ENCODE results near the gene CHN2. TPM values are rescaled to one million over a fixed set of nuclear protein-coding genes. Genes with fewer than 3 reads are reported as not detected.

The CHN2 gene
- total and polyA plus RNA-seq, 2 donors (not counting 1 experiment from before 2014, with no cell fraction given) = 0.86 to 1.4 TPM

DNA sequence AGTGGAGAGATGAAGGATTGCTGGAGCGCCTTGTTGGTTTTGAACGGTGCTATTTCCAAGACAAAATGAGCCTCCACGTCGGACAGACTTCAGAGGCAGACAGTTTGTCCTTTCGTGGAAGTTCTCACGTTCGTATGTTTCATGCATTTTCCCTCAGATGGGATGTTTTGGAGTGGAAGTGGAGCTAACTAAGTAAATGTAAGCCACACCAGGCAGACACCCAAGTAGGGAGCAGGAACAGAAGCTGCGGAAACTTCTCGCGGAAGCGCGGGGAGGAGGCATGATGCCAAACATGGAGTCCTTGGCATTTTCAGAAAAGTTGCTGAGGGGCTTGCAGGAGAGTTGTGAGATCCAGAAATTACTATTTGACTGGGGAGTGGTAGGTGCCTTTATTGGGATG lies 223.5 kb downstream of the CHN2 start:
- Histone ChIP-seq H3K27ac (ENCODE audit: low read length in 2 of 2) (no peak overlapping the region), H3K4me1 (ENCODE audit: control insufficient read depth in 2 of 2, insufficient read depth in 2 of 2, low read length in 2 of 2) (no peaks in the 10 kb centered on the region), H4K20me1 (ENCODE audit: control insufficient read depth, insufficient read depth, low read length, poor library complexity, severe bottlenecking) (no peaks in the 10 kb centered on the region), H3K36me3 (replicated peaks in 1 of 2; ENCODE audit: control extremely low read depth in 1 of 2, control insufficient read depth in 1 of 2, extremely low read depth in 1 of 2, insufficient read depth in 2 of 2, low read length in 1 of 2) (no peaks in the 10 kb centered on the region), H3K9ac (ENCODE audit: low read length) (no peak overlapping the region), H3K27me3 (replicated peaks in 1 of 4; ENCODE audit: control extremely low read depth in 1 of 4, control insufficient read depth in 3 of 4, insufficient read depth in 4 of 4, low read length in 3 of 4) (peaks cover 0 to under 1% (median 0%) of the 10 kb centered on the region in 4 experiments), H3K4me2 (replicated peaks; ENCODE audit: low read depth, low read length, poor library complexity, severe bottlenecking) (no peak overlapping the region), H3K79me2 (ENCODE audit: control insufficient read depth, insufficient read depth, low read length) (no peaks in the 10 kb centered on the region), H3K9me3 (ENCODE audit: control extremely low read depth in 1 of 3, control insufficient read depth in 2 of 3, insufficient read depth in 1 of 3, low read length in 2 of 3) (no peaks in the 10 kb centered on the region), H3K4me3 (ENCODE audit: control extremely low read depth in 1 of 5, extremely low read depth in 1 of 5, insufficient read depth in 1 of 5, low read depth in 2 of 5, low read length in 4 of 5) (no peak overlapping the region), H2AFZ (ENCODE audit: insufficient read depth, low read depth, low read length, poor library complexity, severe bottlenecking) (no peak overlapping the region)
- POLR2A ChIA-PET = no interaction called here
- no peak overlapping the region for H3K27ac Mint-ChIP-seq
- no peak for ATAC-seq (ENCODE audit: low read depth)
- 99% methylated on average over 12 of the region's 12 CpGs for WGBS (ENCODE audit: insufficient coverage)
- no peak overlapping the region for H3K4me3 Mint-ChIP-seq
- CTCF ChIA-PET = interaction anchor here (1.3 kb wide), 1 partner anchor 9 kb away, joined by 4 read pairs; no protein-coding TSS in a partner anchor
- peaks cover 18% of the 10 kb centered on the region for H3K27me3 Mint-ChIP-seq
- H3K9me3 Mint-ChIP-seq (ENCODE audit: insufficient read depth) = no peaks in the 10 kb centered on the region
- DNase-seq = no peak
- TF ChIP-seq CTCF (IDR thresholded peaks at IDR 0.05) = no peak
- no peak for TF ChIP-seq EZH2 (IDR thresholded peaks at IDR 0.05; ENCODE audit: borderline replicate concordance, insufficient read depth, low read depth, low read length, poor library complexity, severe bottlenecking)
- peaks cover 9% of the 10 kb centered on the region for H3K4me1 Mint-ChIP-seq
- intact Hi-C loops (cut with micrococcal nuclease) = no loop called here

DNA sequence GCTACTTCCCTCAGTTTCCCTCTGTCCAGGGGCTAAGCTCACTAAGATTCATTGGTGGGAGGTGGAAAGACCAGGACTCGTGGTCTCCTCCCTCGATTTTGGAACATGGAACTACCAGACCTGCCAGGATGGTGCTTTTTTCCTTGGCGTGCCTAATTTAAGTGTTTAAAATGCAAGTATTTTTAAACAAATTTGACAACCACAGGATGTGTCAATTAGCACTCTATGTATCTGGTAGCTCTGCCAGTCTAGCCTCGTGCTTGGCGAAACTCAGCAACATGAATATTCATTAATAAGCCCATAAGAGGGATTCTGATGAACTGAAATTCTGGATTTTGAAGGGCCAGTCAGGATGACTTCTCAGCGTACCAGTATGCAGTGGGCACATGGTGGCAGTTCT lies 224.1 kb downstream of the CHN2 start:
- H3K4me2 ChIP-seq (replicated peaks; ENCODE audit: low read depth, low read length, poor library complexity, severe bottlenecking) = no peak overlapping the region
- no peaks in the 10 kb centered on the region for H3K9me3 ChIP-seq (ENCODE audit: control extremely low read depth in 1 of 3, control insufficient read depth in 2 of 3, insufficient read depth in 1 of 3, low read length in 2 of 3)
- H3K27me3 Mint-ChIP-seq = peaks cover 20% of the 10 kb centered on the region
- intact Hi-C loops (cut with micrococcal nuclease) = no loop called here
- ATAC-seq (ENCODE audit: low read depth) (no peak), DNase-seq (no peak)
- H3K79me2 ChIP-seq (ENCODE audit: control insufficient read depth, insufficient read depth, low read length) = no peaks in the 10 kb centered on the region
- peaks cover 9% of the 10 kb centered on the region for H3K4me1 Mint-ChIP-seq
- 100% methylated on average over 1 of the region's 6 CpGs for WGBS (ENCODE audit: insufficient coverage)
- ChIA-PET POLR2A (no interaction called here), CTCF (interaction anchor here (1.3 kb wide), 1 partner anchor 10 kb away, joined by 4 read pairs; no protein-coding TSS in a partner anchor)
- no peak overlapping the region for H3K27ac Mint-ChIP-seq
- no peaks in the 10 kb centered on the region for H4K20me1 ChIP-seq (ENCODE audit: control insufficient read depth, insufficient read depth, low read length, poor library complexity, severe bottlenecking)
- H3K36me3 ChIP-seq (replicated peaks in 1 of 2; ENCODE audit: control extremely low read depth in 1 of 2, control insufficient read depth in 1 of 2, extremely low read depth in 1 of 2, insufficient read depth in 2 of 2, low read length in 1 of 2) = no peaks in the 10 kb centered on the region
- no peak for TF ChIP-seq CTCF (IDR thresholded peaks at IDR 0.05)
- no peak for TF ChIP-seq EZH2 (IDR thresholded peaks at IDR 0.05; ENCODE audit: borderline replicate concordance, insufficient read depth, low read depth, low read length, poor library complexity, severe bottlenecking)
- H3K9ac ChIP-seq (ENCODE audit: low read length) = no peak overlapping the region
- H3K4me3 ChIP-seq (ENCODE audit: control extremely low read depth in 1 of 5, extremely low read depth in 1 of 5, insufficient read depth in 1 of 5, low read depth in 2 of 5, low read length in 4 of 5) = no peak overlapping the region
- H3K4me3 Mint-ChIP-seq = no peak overlapping the region
- no peak overlapping the region for H3K27ac ChIP-seq (ENCODE audit: low read length in 2 of 2)
- no peaks in the 10 kb centered on the region for H3K9me3 Mint-ChIP-seq (ENCODE audit: insufficient read depth)
- no peak overlapping the region for H2AFZ ChIP-seq (ENCODE audit: insufficient read depth, low read depth, low read length, poor library complexity, severe bottlenecking)
- H3K4me1 ChIP-seq (ENCODE audit: control insufficient read depth in 2 of 2, insufficient read depth in 2 of 2, low read length in 2 of 2) = no peaks in the 10 kb centered on the region
- peaks cover 0 to 4% (median 0%) of the 10 kb centered on the region in 4 experiments for H3K27me3 ChIP-seq (replicated peaks in 1 of 4; ENCODE audit: control extremely low read depth in 1 of 4, control insufficient read depth in 3 of 4, insufficient read depth in 4 of 4, low read length in 3 of 4)

All from B cell (primary cell).